HEK293 (cell line): Measurements from ENCODE around the gene SEC61A2.

Experiments used
- CTCF ChIA-PET: fragments of 350-600 bp; formaldehyde crosslinking; extraction: SDS; loops from one replicate; lab custom pipeline; 2021; ENCODE audit warnings: antibody characterized with exemption; lab: Yijun Ruan, JAX
- POLR2A ChIA-PET: fragments of 300-600 bp; formaldehyde crosslinking; extraction: SDS; loops from one replicate; lab custom pipeline; 2020; ENCODE audit warnings: antibody characterized with exemption, inconsistent platforms; lab: Yijun Ruan, JAX
- H3K27ac ChIP-seq: fragments of 200-500 bp; sonication (Bioruptor generic); 2 replicates; pipeline ENCODE4 v1.5.1; 2014; ENCODE audit warnings: low read depth, low read length, control low read depth, inconsistent platforms; ENCODE audit errors: extremely low read depth
- H3K36me3 ChIP-seq, 2 experiments: fragments of 200-500 bp in 1 of 2; sonication (Bioruptor generic) in 1 of 2; 1 replicate in 1 of 2; 2 replicates in 1 of 2; pipeline ENCODE4 v1.5.1; 2014 to 2017; ENCODE audit warnings: inconsistent platforms in 2 of 2, low read length in 2 of 2; ENCODE audit not compliant: control insufficient read depth in 2 of 2, insufficient read depth in 1 of 2
- H3K4me1 ChIP-seq: fragments of 200-500 bp; sonication (Bioruptor generic); 2 replicates; pipeline ENCODE4 v1.5.1; 2014; ENCODE audit warnings: mild to moderate bottlenecking, low read length, inconsistent platforms; ENCODE audit not compliant: control insufficient read depth, insufficient read depth
- H3K4me3 ChIP-seq: 2 replicates; pipeline ENCODE4 v1.5.1; 2011; ENCODE audit warnings: low read depth, mild to moderate bottlenecking, control low read depth, low read length, moderate library complexity
- H3K9me3 ChIP-seq: fragments of 200-500 bp; sonication (Bioruptor generic); 2 replicates; pipeline ENCODE4 v1.5.1; 2014; ENCODE audit warnings: low read depth, low read length, inconsistent platforms; ENCODE audit not compliant: control insufficient read depth, insufficient read depth
- GLI2 ChIP-seq: fragments of 450-650 bp; formaldehyde crosslinking; IDR thresholded peaks from 2 replicates; pipeline ENCODE4; 2017; ENCODE audit warnings: missing biosample characterization, missing genetic modification characterization, low read depth, borderline replicate concordance
- GLI4 ChIP-seq: fragments of 450-650 bp; formaldehyde crosslinking; IDR thresholded peaks from 2 replicates; pipeline ENCODE4 v1.5.1; 2016; ENCODE audit warnings: missing biosample characterization, missing genetic modification characterization
- IKZF3 ChIP-seq: fragments of 450-650 bp; IDR thresholded peaks from 2 replicates; pipeline ENCODE4 v1.5.0; 2018; ENCODE audit warnings: missing biosample characterization, mild to moderate bottlenecking, missing genetic modification characterization, moderate library complexity
- KLF7 ChIP-seq: fragments of 450-650 bp; formaldehyde crosslinking; IDR thresholded peaks from 2 replicates; pipeline ENCODE4 v1.5.1; 2016; ENCODE audit warnings: missing biosample characterization, missing genetic modification characterization, borderline replicate concordance
- MEIS1 ChIP-seq: sonication (generic); formaldehyde crosslinking; IDR thresholded peaks from 2 replicates; pipeline ENCODE4 v1.8.1; 2022; ENCODE audit warnings: missing genetic modification reagents, mild to moderate bottlenecking, borderline replicate concordance
- PRDM1 ChIP-seq: fragments of 450-650 bp; formaldehyde crosslinking; IDR thresholded peaks from 2 replicates; pipeline ENCODE4; 2016; ENCODE audit warnings: missing biosample characterization, missing genetic modification characterization
- SALL2 ChIP-seq: fragments of 450-650 bp; formaldehyde crosslinking; IDR thresholded peaks from 2 replicates; pipeline ENCODE4 v1.5.0; 2017; ENCODE audit warnings: missing biosample characterization, mild to moderate bottlenecking, missing genetic modification characterization, borderline replicate concordance
- YY2 ChIP-seq: fragments of 450-650 bp; formaldehyde crosslinking; IDR thresholded peaks from 2 replicates; pipeline ENCODE4 v1.5.1; 2016; ENCODE audit warnings: missing biosample characterization, missing genetic modification characterization
- ZFP69B ChIP-seq: fragments of 450-650 bp; formaldehyde crosslinking; IDR thresholded peaks from 2 replicates; pipeline ENCODE4 v1.5.1; 2016; ENCODE audit warnings: missing biosample characterization, missing genetic modification characterization
- ZIC2 ChIP-seq: fragments of 450-650 bp; formaldehyde crosslinking; IDR thresholded peaks from 2 replicates; pipeline ENCODE4 v1.5.1; 2016; ENCODE audit warnings: missing biosample characterization, missing genetic modification characterization
- ZNF157 ChIP-seq: fragments of 450-650 bp; formaldehyde crosslinking; IDR thresholded peaks from 2 replicates; pipeline ENCODE4 v1.5.1; 2016; ENCODE audit warnings: missing biosample characterization, missing genetic modification characterization
- ZNF19 ChIP-seq: fragments of 450-650 bp; formaldehyde crosslinking; IDR thresholded peaks from 2 replicates; pipeline ENCODE4; 2016; ENCODE audit warnings: missing biosample characterization, missing genetic modification characterization, low read depth
- ZNF211 ChIP-seq: fragments of 450-650 bp; formaldehyde crosslinking; IDR thresholded peaks from 2 replicates; pipeline ENCODE4 v1.5.1; 2016; ENCODE audit warnings: low read depth, missing biosample characterization, missing genetic modification characterization
- ZNF239 ChIP-seq: fragments of 450-650 bp; formaldehyde crosslinking; IDR thresholded peaks from 2 replicates; pipeline ENCODE4 v1.5.1; 2016; ENCODE audit warnings: missing biosample characterization, missing genetic modification characterization
- ZNF248 ChIP-seq: fragments of 450-650 bp; formaldehyde crosslinking; IDR thresholded peaks from 2 replicates; pipeline ENCODE4 v1.5.1; 2017; ENCODE audit warnings: missing biosample characterization, missing genetic modification characterization
- ZNF350 ChIP-seq: fragments of 450-650 bp; formaldehyde crosslinking; IDR thresholded peaks from 2 replicates; pipeline ENCODE4 v1.5.0; 2017; ENCODE audit warnings: missing biosample characterization, mild to moderate bottlenecking, missing genetic modification characterization
- ZNF416 ChIP-seq: fragments of 450-650 bp; formaldehyde crosslinking; IDR thresholded peaks from 2 replicates; pipeline ENCODE4 v1.5.1; 2016; ENCODE audit warnings: missing biosample characterization, missing genetic modification characterization
- ZNF530 ChIP-seq: fragments of 450-650 bp; formaldehyde crosslinking; IDR thresholded peaks from 2 replicates; pipeline ENCODE4 v1.5.1; 2016; ENCODE audit warnings: low read depth, missing biosample characterization, missing genetic modification characterization
- ZNF548 ChIP-seq: fragments of 450-650 bp; formaldehyde crosslinking; IDR thresholded peaks from 2 replicates; pipeline ENCODE4 v1.5.1; 2016; ENCODE audit warnings: missing biosample characterization, missing genetic modification characterization
- ZNF555 ChIP-seq: fragments of 450-650 bp; formaldehyde crosslinking; conservative IDR thresholded peaks from 2 replicates; pipeline ENCODE4 v1.5.1; 2017; ENCODE audit warnings: missing biosample characterization, mild to moderate bottlenecking, missing genetic modification characterization, inconsistent platforms
- ZNF623 ChIP-seq: fragments of 450-650 bp; formaldehyde crosslinking; IDR thresholded peaks from 2 replicates; pipeline ENCODE4 v1.5.1; 2016; ENCODE audit warnings: missing biosample characterization, missing genetic modification characterization
- ZNF626 ChIP-seq: fragments of 450-650 bp; sonication (Bioruptor Pico); formaldehyde crosslinking; IDR thresholded peaks from 2 replicates; pipeline ENCODE4 v1.5.1; 2018; ENCODE audit warnings: missing biosample characterization, missing genetic modification characterization, inconsistent platforms
- ZNF677 ChIP-seq: fragments of 450-650 bp; IDR thresholded peaks from 2 replicates; pipeline ENCODE4 v1.5.0; 2018; ENCODE audit warnings: missing biosample characterization, mild to moderate bottlenecking, missing genetic modification characterization, moderate library complexity
- ZNF785 ChIP-seq: fragments of 450-650 bp; formaldehyde crosslinking; IDR thresholded peaks from 2 replicates; pipeline ENCODE4 v1.5.1; 2016; ENCODE audit warnings: missing biosample characterization, missing genetic modification characterization
- ZNF792 ChIP-seq: fragments of 450-650 bp; formaldehyde crosslinking; IDR thresholded peaks from 2 replicates; pipeline ENCODE4 v1.5.1; 2016; ENCODE audit warnings: missing biosample characterization, missing genetic modification characterization
- TF ChIP-seq, protein P1 (sequence below): fragments of 450-650 bp; formaldehyde crosslinking; IDR thresholded peaks from 2 replicates; pipeline ENCODE4 v1.5.1; 2016; ENCODE audit warnings: missing biosample characterization, missing genetic modification characterization
- TF ChIP-seq, protein P2 (sequence below): fragments of 450-650 bp; formaldehyde crosslinking; IDR thresholded peaks from 2 replicates; pipeline ENCODE4 v1.5.1; 2016; ENCODE audit warnings: missing biosample characterization, missing genetic modification characterization, low read depth

Gene SEC61A2

DNA sequence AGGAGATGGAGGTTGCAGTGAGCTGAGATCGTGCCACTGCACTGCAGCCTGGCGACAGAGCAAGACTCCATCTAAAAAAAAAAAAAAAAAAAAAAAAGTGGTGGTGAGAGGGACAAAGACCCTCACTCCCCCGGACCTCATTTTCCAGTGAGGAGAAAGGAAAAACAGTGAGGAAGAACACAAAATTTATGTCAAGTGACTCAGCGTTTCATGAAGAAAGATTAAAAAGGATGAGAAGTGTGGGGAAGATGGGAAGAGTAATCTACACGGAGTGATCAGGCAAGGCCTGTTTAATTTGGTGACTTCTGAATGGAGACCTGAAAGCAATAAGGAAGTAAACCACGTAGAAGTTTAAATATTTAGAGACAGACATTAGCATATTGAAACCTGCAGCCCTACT lies 59.2 kb downstream of the SEC61A2 start:
- H3K4me3 ChIP-seq: no peak overlapping the region
- ChIA-PET CTCF (no interaction called here), POLR2A (no interaction called here)
- H3K36me3 ChIP-seq: peaks cover 31 to 46% of the 10 kb centered on the region in 2 experiments
- peaks cover 5% of the 10 kb centered on the region; the same call in 1 of the 2 replicates for H3K4me1 ChIP-seq
- H3K9me3 ChIP-seq: no peaks in the 10 kb centered on the region
- H3K27ac ChIP-seq: no peak overlapping the region
- no peak for TF ChIP-seq ZNF19
- no peak for TF ChIP-seq ZNF792
- TF ChIP-seq ZNF785: no peak
- no peak for TF ChIP-seq ZNF350 (tag by site-specific recombination)
- TF ChIP-seq ZNF248 (tag by site-specific recombination): no peak
- no peak for TF ChIP-seq IKZF3
- no peak for TF ChIP-seq ZNF416 (tag by site-specific recombination)
- TF ChIP-seq ZNF677 (tag by site-specific recombination): no peak
- TF ChIP-seq ZNF548 (tag by site-specific recombination): no peak
- TF ChIP-seq GLI4 (tag by site-specific recombination): no peak
- no peak for TF ChIP-seq ZNF623
- TF ChIP-seq ZNF626: no peak
- TF ChIP-seq GLI2 (tag by site-specific recombination): no peak
- no peak for TF ChIP-seq SALL2 (tag by site-specific recombination)
- TF ChIP-seq YY2 (tag by site-specific recombination): no peak
- TF ChIP-seq MEIS1 (CRISPR knock-in tag): no peak
- TF ChIP-seq, protein P1, sequence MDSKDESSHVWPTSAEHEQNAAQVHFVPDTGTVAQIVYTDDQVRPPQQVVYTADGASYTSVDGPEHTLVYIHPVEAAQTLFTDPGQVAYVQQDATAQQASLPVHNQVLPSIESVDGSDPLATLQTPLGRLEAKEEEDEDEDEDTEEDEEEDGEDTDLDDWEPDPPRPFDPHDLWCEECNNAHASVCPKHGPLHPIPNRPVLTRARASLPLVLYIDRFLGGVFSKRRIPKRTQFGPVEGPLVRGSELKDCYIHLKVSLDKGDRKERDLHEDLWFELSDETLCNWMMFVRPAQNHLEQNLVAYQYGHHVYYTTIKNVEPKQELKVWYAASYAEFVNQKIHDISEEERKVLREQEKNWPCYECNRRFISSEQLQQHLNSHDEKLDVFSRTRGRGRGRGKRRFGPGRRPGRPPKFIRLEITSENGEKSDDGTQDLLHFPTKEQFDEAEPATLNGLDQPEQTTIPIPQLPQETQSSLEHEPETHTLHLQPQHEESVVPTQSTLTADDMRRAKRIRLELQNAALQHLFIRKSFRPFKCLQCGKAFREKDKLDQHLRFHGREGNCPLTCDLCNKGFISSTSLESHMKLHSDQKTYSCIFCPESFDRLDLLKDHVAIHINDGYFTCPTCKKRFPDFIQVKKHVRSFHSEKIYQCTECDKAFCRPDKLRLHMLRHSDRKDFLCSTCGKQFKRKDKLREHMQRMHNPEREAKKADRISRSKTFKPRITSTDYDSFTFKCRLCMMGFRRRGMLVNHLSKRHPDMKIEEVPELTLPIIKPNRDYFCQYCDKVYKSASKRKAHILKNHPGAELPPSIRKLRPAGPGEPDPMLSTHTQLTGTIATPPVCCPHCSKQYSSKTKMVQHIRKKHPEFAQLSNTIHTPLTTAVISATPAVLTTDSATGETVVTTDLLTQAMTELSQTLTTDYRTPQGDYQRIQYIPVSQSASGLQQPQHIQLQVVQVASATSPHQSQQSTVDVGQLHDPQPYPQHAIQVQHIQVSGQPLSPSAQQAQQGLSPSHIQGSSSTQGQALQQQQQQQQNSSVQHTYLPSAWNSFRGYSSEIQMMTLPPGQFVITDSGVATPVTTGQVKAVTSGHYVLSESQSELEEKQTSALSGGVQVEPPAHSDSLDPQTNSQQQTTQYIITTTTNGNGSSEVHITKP (tag by site-specific recombination): no peak
- TF ChIP-seq PRDM1: no peak
- TF ChIP-seq KLF7 (tag by site-specific recombination): no peak

DNA sequence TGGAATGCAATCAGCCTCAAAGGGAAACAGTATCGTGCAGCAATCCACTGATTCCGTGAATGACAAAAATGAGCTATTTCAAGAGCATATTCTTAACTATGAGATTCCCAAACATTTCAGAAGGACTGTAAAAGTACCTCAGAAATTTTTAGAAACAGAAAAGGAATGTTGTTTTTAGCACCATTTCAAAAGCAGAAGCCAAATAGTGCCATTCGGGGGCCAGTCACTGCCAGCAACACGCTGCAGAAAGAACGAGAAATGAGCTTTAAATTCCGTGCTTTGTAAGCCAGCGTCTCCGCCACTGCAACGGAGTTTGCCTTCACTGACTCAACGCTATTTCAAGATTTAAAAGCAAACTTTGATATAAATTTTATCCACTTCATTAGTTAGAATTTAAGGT lies 59.9 kb downstream of the SEC61A2 start:
- no peaks in the 10 kb centered on the region for H3K9me3 ChIP-seq
- H3K4me1 ChIP-seq: peaks cover 13% of the 10 kb centered on the region; the same call in 1 of the 2 replicates
- TF ChIP-seq ZNF555: no peak
- TF ChIP-seq ZIC2 (tag by site-specific recombination): no peak
- no peak for TF ChIP-seq ZNF530
- no peak for TF ChIP-seq ZNF157 (tag by site-specific recombination)
- no peak for TF ChIP-seq ZNF211 (tag by site-specific recombination)
- no peak for TF ChIP-seq ZFP69B (tag by site-specific recombination)
- TF ChIP-seq ZNF239 (tag by site-specific recombination): no peak
- TF ChIP-seq, protein P2, sequence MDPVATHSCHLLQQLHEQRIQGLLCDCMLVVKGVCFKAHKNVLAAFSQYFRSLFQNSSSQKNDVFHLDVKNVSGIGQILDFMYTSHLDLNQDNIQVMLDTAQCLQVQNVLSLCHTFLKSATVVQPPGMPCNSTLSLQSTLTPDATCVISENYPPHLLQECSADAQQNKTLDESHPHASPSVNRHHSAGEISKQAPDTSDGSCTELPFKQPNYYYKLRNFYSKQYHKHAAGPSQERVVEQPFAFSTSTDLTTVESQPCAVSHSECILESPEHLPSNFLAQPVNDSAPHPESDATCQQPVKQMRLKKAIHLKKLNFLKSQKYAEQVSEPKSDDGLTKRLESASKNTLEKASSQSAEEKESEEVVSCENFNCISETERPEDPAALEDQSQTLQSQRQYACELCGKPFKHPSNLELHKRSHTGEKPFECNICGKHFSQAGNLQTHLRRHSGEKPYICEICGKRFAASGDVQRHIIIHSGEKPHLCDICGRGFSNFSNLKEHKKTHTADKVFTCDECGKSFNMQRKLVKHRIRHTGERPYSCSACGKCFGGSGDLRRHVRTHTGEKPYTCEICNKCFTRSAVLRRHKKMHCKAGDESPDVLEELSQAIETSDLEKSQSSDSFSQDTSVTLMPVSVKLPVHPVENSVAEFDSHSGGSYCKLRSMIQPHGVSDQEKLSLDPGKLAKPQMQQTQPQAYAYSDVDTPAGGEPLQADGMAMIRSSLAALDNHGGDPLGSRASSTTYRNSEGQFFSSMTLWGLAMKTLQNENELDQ (tag by site-specific recombination): no peak
- CTCF ChIA-PET: no interaction called here
- peaks cover 24 to 39% of the 10 kb centered on the region in 2 experiments for H3K36me3 ChIP-seq
- POLR2A ChIA-PET: no interaction called here
- no peak overlapping the region for H3K4me3 ChIP-seq
- H3K27ac ChIP-seq: no peak overlapping the region
